A549 (cell line): ENCODE results near the gene HSDL2. TPM values are rescaled to one million over a fixed set of nuclear protein-coding genes. Genes with fewer than 3 reads are reported as not detected.
"Not testable (repeated sequence)": the region's sequence is repeated elsewhere in the genome, so short reads cannot be mapped to it uniquely, and the experiment has no call there.

Experiments used
- ATAC-seq, 2 experiments: fragments of 200-7000 bp in 1 of 2; fragments of >200 bp in 1 of 2; cut with Nextera tagmentation in 1 of 2; cut with Tn5 transposase in 1 of 2; 3 replicates each; pipeline versions ENCODE4 v1.8.0 to v1.9.1; 2018 to 2020; ENCODE audit warnings: mild to moderate bottlenecking in 1 of 2, moderate library complexity in 1 of 2
- CTCF ChIA-PET: fragments of 300-600 bp; sonication (Branson Sonifier 250); formaldehyde crosslinking; extraction: SDS; loops from one replicate; lab custom pipeline; 2021; ENCODE audit warnings: antibody characterized with exemption, inconsistent platforms; lab: Yijun Ruan, JAX
- POLR2A ChIA-PET: fragments of 350-600 bp; formaldehyde crosslinking; extraction: SDS; loops from one replicate; lab custom pipeline; 2021; ENCODE audit warnings: antibody characterized with exemption, inconsistent platforms; lab: Yijun Ruan, JAX
- DNase-seq, 2 experiments: peaks; one replicate each; pipeline versions ENCODE4 v3.0.0 to v3.0.0-alpha.2; 2011 to 2016; ENCODE audit warnings: low read depth in 1 of 2, low spot score in 1 of 2
- FAIRE-seq: peaks from 2 replicates; lab custom pipeline; 2011; peaks lifted over from hg19 to GRCh38; lab: Jason Lieb, UNC
- H3K27ac ChIP-seq, 2 experiments: fragments of >200 bp; sonication (Bioruptor Twin); formaldehyde crosslinking; 3 replicates each; pipeline ENCODE4 v1.5.1; 2016 to 2017
- H3K4me1 ChIP-seq: fragments of >200 bp; sonication (Bioruptor Twin); formaldehyde crosslinking; 3 replicates; pipeline ENCODE4 v1.6.1; 2016
- H3K4me2 ChIP-seq: fragments of >200 bp; sonication (Bioruptor Twin); formaldehyde crosslinking; 3 replicates; pipeline ENCODE4 v1.6.1; 2016
- H3K4me3 ChIP-seq: fragments of >200 bp; sonication (Bioruptor Twin); formaldehyde crosslinking; 3 replicates; pipeline ENCODE4 v1.5.1; 2016
- H3K9me3 ChIP-seq: fragments of >200 bp; sonication (Bioruptor Twin); formaldehyde crosslinking; 3 replicates; pipeline ENCODE4 v1.6.1; 2016
- CEBPB ChIP-seq, 2 experiments: fragments of >200 bp in 1 of 2; sonication (Bioruptor Twin) in 1 of 2; formaldehyde crosslinking in 1 of 2; IDR thresholded peaks; 2 replicates each; pipeline ENCODE4 v1.6.1; 2012 to 2016
- CHD2 ChIP-seq: fragments of 150-350 bp; IDR thresholded peaks from 2 replicates; pipeline ENCODE4 v1.6.1; 2014; ENCODE audit warnings: low read length; ENCODE audit not compliant: partially characterized antibody
- CHD4 ChIP-seq: fragments of 200-600 bp; sonication (generic); IDR thresholded peaks from 2 replicates; pipeline ENCODE4 v1.6.1; 2016; ENCODE audit warnings: antibody characterized with exemption, mild to moderate bottlenecking, borderline replicate concordance
- EHF ChIP-seq: fragments of 250-450 bp; sonication (Bioruptor Pico); IDR thresholded peaks from 2 replicates; pipeline ENCODE4 v1.5.0; 2020; ENCODE audit warnings: mild to moderate bottlenecking
- EP300 ChIP-seq, 2 experiments: fragments of >200 bp; sonication (Bioruptor Twin); formaldehyde crosslinking; IDR thresholded peaks; 2 replicates in 1 of 2; 3 replicates in 1 of 2; pipeline ENCODE4 v1.6.1; 2016 to 2017
- ESRRA ChIP-seq: fragments of 150-350 bp; IDR thresholded peaks from 2 replicates; pipeline ENCODE4 v1.6.1; 2014; ENCODE audit warnings: mild to moderate bottlenecking, low read length, borderline replicate concordance
- FOSB ChIP-seq: fragments of 250-450 bp; sonication (Bioruptor Pico); IDR thresholded peaks from 2 replicates; pipeline ENCODE4 v1.5.0; 2020; ENCODE audit warnings: mild to moderate bottlenecking, moderate library complexity
- HES2 ChIP-seq: fragments of >200 bp; sonication (Bioruptor Twin); formaldehyde crosslinking; IDR thresholded peaks from 2 replicates; pipeline ENCODE4 v1.6.1; 2016
- HOXB13 ChIP-seq: fragments of 250-450 bp; sonication (Bioruptor Pico); IDR thresholded peaks from 2 replicates; pipeline ENCODE4 v1.5.0; 2020; ENCODE audit warnings: low read depth, mild to moderate bottlenecking, moderate library complexity
- MAFK ChIP-seq: fragments of 450-650 bp; IDR thresholded peaks from 2 replicates; pipeline ENCODE4 v1.6.1; 2014; ENCODE audit not compliant: partially characterized antibody
- MAX ChIP-seq: IDR thresholded peaks from 2 replicates; pipeline ENCODE4 v1.6.1; 2012
- MYC ChIP-seq: IDR thresholded peaks from 2 replicates; pipeline ENCODE4 v1.6.1; 2012; ENCODE audit warnings: mild to moderate bottlenecking, inconsistent platforms, low read length, improper control_type of control experiment, borderline replicate concordance
- NR3C1 ChIP-seq: fragments of >200 bp; sonication (Bioruptor Twin); formaldehyde crosslinking; IDR thresholded peaks from 3 replicates; pipeline ENCODE4 v1.6.1; 2017
- PHF8 ChIP-seq: fragments of 200-600 bp; sonication (generic); IDR thresholded peaks from 2 replicates; pipeline ENCODE4 v1.6.1; 2016; ENCODE audit warnings: low read depth, mild to moderate bottlenecking, antibody characterized with exemption, moderate library complexity, borderline replicate concordance
- RAD21 ChIP-seq, 2 experiments: fragments of >200 bp in 1 of 2; sonication (Bioruptor Twin) in 1 of 2; formaldehyde crosslinking in 1 of 2; IDR thresholded peaks in 1 of 2; conservative IDR thresholded peaks in 1 of 2; 2 replicates in 1 of 2; 3 replicates in 1 of 2; pipeline ENCODE4 v1.6.1; 2012 to 2018; ENCODE audit warnings: inconsistent platforms in 1 of 2
- RARB ChIP-seq: fragments of 250-450 bp; sonication (Bioruptor Pico); IDR thresholded peaks from 2 replicates; pipeline ENCODE4 v1.8.0; 2021; ENCODE audit warnings: mild to moderate bottlenecking, moderate library complexity
- RFX5 ChIP-seq: fragments of 450-650 bp; IDR thresholded peaks from 2 replicates; pipeline ENCODE4 v1.7.1; 2014; ENCODE audit warnings: antibody characterized with exemption, mild to moderate bottlenecking, moderate library complexity
- SMC3 ChIP-seq: fragments of >200 bp; sonication (Bioruptor Twin); formaldehyde crosslinking; IDR thresholded peaks from 3 replicates; pipeline ENCODE4 v1.6.1; 2018; ENCODE audit warnings: inconsistent platforms
- TFCP2L1 ChIP-seq: fragments of 250-450 bp; sonication (Bioruptor Pico); IDR thresholded peaks from 2 replicates; pipeline ENCODE4 v1.5.0; 2021; ENCODE audit warnings: mild to moderate bottlenecking
- ZNF302 ChIP-seq: fragments of 250-450 bp; sonication (Bioruptor Pico); IDR thresholded peaks from 2 replicates; pipeline ENCODE4 v1.9.0; 2021; ENCODE audit warnings: inconsistent platforms, mild to moderate bottlenecking, moderate library complexity
- WGBS: methylation state at CpG from one replicate; pipeline ENCODE4 v1.1.6; 2017; ENCODE audit errors: missing lambda C conversion rate; 5-methylcytosine and 5-hydroxymethylcytosine counted together
- polyA plus RNA-seq, 4 experiments: library from polyadenylated mRNA; depleted of rRNA in 3 of 4; stranded (reverse); fragments of >200 nt; fragmentation: RNase III in 1 of 4; extraction: RNeasy Plus Mini Kit Qiagen cat#74134 plus additional on column Dnase treatment in 1 of 4; gene quantifications; 2 replicates in 3 of 4; 3 replicates in 1 of 4; pipeline ENCODE4 v1.2.3, GENCODE V29; 2011 to 2017
- TF ChIP-seq, protein P1 (sequence below): IDR thresholded peaks from 2 replicates; pipeline ENCODE4 v1.6.1; 2012
- TF ChIP-seq, protein P2 (sequence below): fragments of >200 bp; sonication (Bioruptor Twin); formaldehyde crosslinking; IDR thresholded peaks from 3 replicates; pipeline ENCODE4 v1.6.1; 2016

The HSDL2 gene
- polyA plus RNA-seq, 2 of the 4 experiments (the other 2 are of a cell fraction): 47.4 to 47.7 TPM

GRCh38 chr9:112409758-112410157 lies 29.9 kb downstream of the HSDL2 start:
- ATAC-seq (no peak), FAIRE-seq (no peak), DNase-seq (no peak)
- CTCF ChIA-PET: interaction anchor here (0.8 kb wide), 1 partner anchor 9 kb away, joined by 3 read pairs; no protein-coding TSS in a partner anchor
- H3K9me3 ChIP-seq: no peaks in the 10 kb centered on the region
- H3K4me3 ChIP-seq: no peak overlapping the region
- POLR2A ChIA-PET: no interaction called here
- no peak overlapping the region for H3K27ac ChIP-seq
- 91% methylated on average over 4 of the region's 4 CpGs for WGBS
- TF ChIP-seq TFCP2L1 (CRISPR knock-in tag) (no peak), MAX (no peak), MAFK (no peak), NR3C1 (no peak), PHF8 (no peak), CHD4 (no peak), RFX5 (no peak), HOXB13 (CRISPR knock-in tag) (no peak), RAD21 (conservative IDR thresholded peaks at IDR 0.05 in 1 of 2, IDR thresholded peaks at IDR 0.05 in 1 of 2) (no peak), ZNF302 (CRISPR knock-in tag) (no peak), RARB (CRISPR knock-in tag) (no peak), HES2 (no peak), EHF (CRISPR knock-in tag) (no peak), CHD2 (no peak), EP300 (IDR thresholded peaks at IDR 0.05) (no peak)
- TF ChIP-seq, protein P1, sequence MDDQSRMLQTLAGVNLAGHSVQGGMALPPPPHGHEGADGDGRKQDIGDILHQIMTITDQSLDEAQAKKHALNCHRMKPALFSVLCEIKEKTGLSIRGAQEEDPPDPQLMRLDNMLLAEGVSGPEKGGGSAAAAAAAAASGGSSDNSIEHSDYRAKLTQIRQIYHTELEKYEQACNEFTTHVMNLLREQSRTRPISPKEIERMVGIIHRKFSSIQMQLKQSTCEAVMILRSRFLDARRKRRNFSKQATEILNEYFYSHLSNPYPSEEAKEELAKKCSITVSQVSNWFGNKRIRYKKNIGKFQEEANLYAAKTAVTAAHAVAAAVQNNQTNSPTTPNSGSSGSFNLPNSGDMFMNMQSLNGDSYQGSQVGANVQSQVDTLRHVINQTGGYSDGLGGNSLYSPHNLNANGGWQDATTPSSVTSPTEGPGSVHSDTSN: no peak
- TF ChIP-seq, protein P2, sequence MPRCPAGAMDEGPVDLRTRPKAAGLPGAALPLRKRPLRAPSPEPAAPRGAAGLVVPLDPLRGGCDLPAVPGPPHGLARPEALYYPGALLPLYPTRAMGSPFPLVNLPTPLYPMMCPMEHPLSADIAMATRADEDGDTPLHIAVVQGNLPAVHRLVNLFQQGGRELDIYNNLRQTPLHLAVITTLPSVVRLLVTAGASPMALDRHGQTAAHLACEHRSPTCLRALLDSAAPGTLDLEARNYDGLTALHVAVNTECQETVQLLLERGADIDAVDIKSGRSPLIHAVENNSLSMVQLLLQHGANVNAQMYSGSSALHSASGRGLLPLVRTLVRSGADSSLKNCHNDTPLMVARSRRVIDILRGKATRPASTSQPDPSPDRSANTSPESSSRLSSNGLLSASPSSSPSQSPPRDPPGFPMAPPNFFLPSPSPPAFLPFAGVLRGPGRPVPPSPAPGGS: no peak
- H3K4me1 ChIP-seq: peaks cover 10% of the 10 kb centered on the region; the same call in 1 of the 3 replicates
- H3K4me2 ChIP-seq: no peak overlapping the region

GRCh38 chr9:112411626-112412027 lies 31.7 kb downstream of the HSDL2 start:
- POLR2A ChIA-PET: no interaction called here
- CTCF ChIA-PET: interaction anchor here (1.2 kb wide), 1 partner anchor 50 kb away, joined by 3 read pairs; no protein-coding TSS in a partner anchor
- ATAC-seq (no peak), FAIRE-seq (no peak), DNase-seq (no peak)
- WGBS: 64% methylated on average over 1 of the region's 1 CpG
- no peaks in the 10 kb centered on the region for H3K9me3 ChIP-seq
- 0 out of 3 replicates have a peak overlapping the region, but pooled peaks have one; percentile 6 for H3K4me2 ChIP-seq
- no peak overlapping the region for H3K27ac ChIP-seq
- TF ChIP-seq RARB (CRISPR knock-in tag) (no peak), FOSB (CRISPR knock-in tag) (no peak), MYC (no peak), CEBPB (IDR thresholded peaks at IDR 0.05) (no peak), CHD4 (no peak), RAD21 (conservative IDR thresholded peaks at IDR 0.05 in 1 of 2, IDR thresholded peaks at IDR 0.05 in 1 of 2) (no peak), SMC3 (no peak), ESRRA (no peak)
- H3K4me3 ChIP-seq: no peak overlapping the region
- H3K4me1 ChIP-seq: peaks cover 10% of the 10 kb centered on the region; the same call in 1 of the 3 replicates

- H3K4me3 ChIP-seq, H3K4me2 ChIP-seq, FAIRE-seq, ATAC-seq, DNase-seq, H3K27ac ChIP-seq, H3K9me3 ChIP-seq, POLR2A ChIA-PET, H3K4me1 ChIP-seq: not testable (repeated sequence)
- WGBS: 91% methylated on average over 8 of the region's 9 CpGs
- CTCF ChIA-PET: interaction anchor here (0.7 kb wide), 1 partner anchor 20 kb away, joined by 3 read pairs; no protein-coding TSS in a partner anchor
Measured at GRCh38 chr9:112413728-112414127, 33.8 kb downstream of the HSDL2 start.
